Upper lobe of left lung (tissue), 6 donors: Measurements from ENCODE around the gene CFAP100. TPM values are rescaled to one million over a fixed set of nuclear protein-coding genes. Genes with fewer than 3 reads are reported as not detected.

Source experiments
- ATAC-seq, 2 donors: fragments of 200-7000 bp; cut with Tn5 transposase; one replicate each; pipeline ENCODE4 v1.9.1; 2022; ENCODE audit warnings: mild to moderate bottlenecking in 2 of 2, moderate library complexity in 2 of 2; ENCODE audit not compliant: low FRiP score in 2 of 2
- DNase-seq, 2 donors: peaks; one replicate each; pipeline ENCODE4 v3.0.0-alpha.2; 2019 to 2020
- H3K27ac ChIP-seq, 4 donors: fragments of 200-600 bp; sonication (generic); one replicate each; pipeline ENCODE4 v1.5.1; 2016 to 2019
- H3K27me3 ChIP-seq, 4 donors: fragments of 200-600 bp; sonication (generic); one replicate each; pipeline ENCODE4 v1.5.1; 2017 to 2019
- H3K36me3 ChIP-seq, 4 donors: fragments of 200-600 bp; sonication (generic); one replicate each; pipeline ENCODE4 v1.5.1; 2016 to 2019
- H3K4me1 ChIP-seq, 4 donors: fragments of 200-600 bp; sonication (generic); one replicate each; pipeline ENCODE4 v1.5.1; 2018 to 2019
- H3K4me3 ChIP-seq, 4 donors: fragments of 200-600 bp; sonication (generic); one replicate each; pipeline ENCODE4 v1.5.1; 2017 to 2019; ENCODE audit warnings: mild to moderate bottlenecking in 2 of 4, moderate library complexity in 1 of 4
- H3K9me3 ChIP-seq, 4 donors: fragments of 200-600 bp; sonication (generic); one replicate each; pipeline ENCODE4 v1.5.1; 2018 to 2019
- CTCF ChIP-seq, 6 experiments: fragments of 450-650 bp in 4 of 6; fragments of 200-600 bp in 2 of 6; sonication (generic) in 2 of 6; IDR thresholded peaks; one replicate each; pipeline ENCODE4 v1.5.1; 2016 to 2019; ENCODE audit warnings: antibody characterized with exemption in 6 of 6
- EP300 ChIP-seq, 4 donors: sonication (generic); formaldehyde crosslinking; IDR thresholded peaks; one replicate each; pipeline ENCODE4 v1.5.1; 2017; ENCODE audit warnings: antibody characterized with exemption in 4 of 4, control low read depth in 2 of 4
- POLR2A ChIP-seq, 4 donors: fragments of 450-650 bp; IDR thresholded peaks; one replicate each; pipeline ENCODE4 v1.5.1; 2016 to 2017; ENCODE audit warnings: antibody characterized with exemption in 4 of 4, mild to moderate bottlenecking in 2 of 4
- POLR2AphosphoS5 ChIP-seq, 2 donors: sonication (generic); formaldehyde crosslinking; IDR thresholded peaks; one replicate each; pipeline ENCODE4 v1.5.1; 2017; ENCODE audit warnings: antibody characterized with exemption in 2 of 2
- WGBS, 2 donors: methylation state at CpG; one replicate each; pipeline ENCODE4 v1.1.5; 2017 to 2018; 5-methylcytosine and 5-hydroxymethylcytosine counted together
- total RNA-seq, 6 donors: library from RNA; depleted of rRNA in 4 of 6; stranded (reverse); fragments of >200 nt in 4 of 6; gene quantifications; one replicate each; pipeline versions ENCODE4 v1.1.0 to v1.2.1, GENCODE V29; 2016 to 2021
- donor health status: DM: no; HTN: no; CAD: no; lungs with moderate emphysema.
- donor health status: DM: no; HTN: yes; CAD: no; lungs with severe emphysema.

Gene CFAP100
- total RNA-seq, 6 donors from 2014 or later: 0.09 to 57.9 (median 21.6) TPM

DNA sequence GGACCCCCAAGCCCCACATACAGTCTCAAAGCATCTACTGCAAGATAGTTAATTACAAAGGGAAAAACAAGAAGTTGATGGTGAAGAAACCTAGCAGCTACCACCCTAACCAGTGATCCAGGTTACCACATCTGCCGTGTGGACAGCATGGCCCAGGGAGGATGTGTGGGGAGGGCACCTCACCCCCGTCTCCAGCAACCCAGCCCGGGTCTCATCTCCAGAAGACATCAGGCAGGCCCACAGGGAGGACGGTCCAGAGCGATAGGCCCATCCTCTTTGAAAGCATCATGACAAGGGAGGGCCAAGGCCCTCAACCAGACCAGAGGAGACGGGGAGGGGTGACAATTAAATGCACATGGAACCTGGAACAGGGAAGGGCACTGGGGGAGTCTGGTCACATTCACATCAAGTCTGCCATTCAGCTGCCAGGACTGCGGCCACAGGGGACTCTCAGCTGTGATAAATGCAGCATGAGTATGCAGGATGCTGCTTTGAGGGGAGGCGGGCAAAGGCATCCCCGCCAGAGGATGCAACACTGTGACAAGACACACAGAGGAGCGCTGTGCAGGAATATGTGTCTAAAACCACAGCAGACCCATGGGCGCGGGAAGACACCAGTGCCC, 62.2 kb downstream of the CFAP100 start:
- TF ChIP-seq CTCF (IDR thresholded peaks at IDR 0.05) (no peak), POLR2AphosphoS5 (IDR thresholded peaks at IDR 0.05) (no peak), EP300 (IDR thresholded peaks at IDR 0.05) (no peak), POLR2A (IDR thresholded peaks at IDR 0.05) (no peak)
- no peak for ATAC-seq
- peak in 1 of 2 donors; percentile 9 for DNase-seq
- 86% methylated on average over 10 to 12 of the region's 12 CpGs for WGBS, 2 donors
- H3K4me3 ChIP-seq: no peak overlapping the region
- H3K9me3 ChIP-seq: no peaks in the 10 kb centered on the region
- H3K36me3 ChIP-seq: peaks cover 11 to 95% (median 61%) of the 10 kb centered on the region in 4 donors
- peaks cover 0 to 10% (median 0%) of the 10 kb centered on the region in 4 donors for H3K4me1 ChIP-seq
- H3K27me3 ChIP-seq: no peaks in the 10 kb centered on the region
- H3K27ac ChIP-seq: peak overlapping the region in 1 of 4 donors; percentile 40

- WGBS, 2 donors: 81 to 87% methylated on average over 7 of the region's 7 CpGs
- Histone ChIP-seq H3K27ac (no peak overlapping the region), H3K36me3 (peaks cover 33 to 99% (median 71%) of the 10 kb centered on the region in 4 donors), H3K9me3 (no peaks in the 10 kb centered on the region), H3K27me3 (no peaks in the 10 kb centered on the region), H3K4me1 (peaks cover 0 to 10% (median 0%) of the 10 kb centered on the region in 4 donors), H3K4me3 (no peak overlapping the region)
- no peak for DNase-seq
- ATAC-seq: no peak
- no peak for TF ChIP-seq CTCF (IDR thresholded peaks at IDR 0.05)
- TF ChIP-seq POLR2A (IDR thresholded peaks at IDR 0.05): no peak
- no peak for TF ChIP-seq POLR2AphosphoS5 (IDR thresholded peaks at IDR 0.05)
- TF ChIP-seq EP300 (IDR thresholded peaks at IDR 0.05): no peak
Observed at GRCh38 chr3:126459111-126459762, 64.5 kb downstream of the CFAP100 start.

GRCh38 chr3:126459763-126460127, 65.0 kb downstream of the CFAP100 start:
- no peak for ATAC-seq
- Histone ChIP-seq H3K36me3 (peaks cover 36 to 99% (median 76%) of the 10 kb centered on the region in 4 donors), H3K4me3 (no peak overlapping the region), H3K9me3 (no peaks in the 10 kb centered on the region), H3K27ac (no peak overlapping the region), H3K4me1 (peaks cover 0 to 12% (median under 1%) of the 10 kb centered on the region in 4 donors), H3K27me3 (no peaks in the 10 kb centered on the region)
- TF ChIP-seq POLR2A (IDR thresholded peaks at IDR 0.05): no peak
- no peak for TF ChIP-seq CTCF (IDR thresholded peaks at IDR 0.05)
- no peak for TF ChIP-seq EP300 (IDR thresholded peaks at IDR 0.05)
- no peak for TF ChIP-seq POLR2AphosphoS5 (IDR thresholded peaks at IDR 0.05)
- WGBS, 2 donors: 92 to 94% methylated on average over 9 of the region's 9 CpGs
- no peak for DNase-seq

DNA sequence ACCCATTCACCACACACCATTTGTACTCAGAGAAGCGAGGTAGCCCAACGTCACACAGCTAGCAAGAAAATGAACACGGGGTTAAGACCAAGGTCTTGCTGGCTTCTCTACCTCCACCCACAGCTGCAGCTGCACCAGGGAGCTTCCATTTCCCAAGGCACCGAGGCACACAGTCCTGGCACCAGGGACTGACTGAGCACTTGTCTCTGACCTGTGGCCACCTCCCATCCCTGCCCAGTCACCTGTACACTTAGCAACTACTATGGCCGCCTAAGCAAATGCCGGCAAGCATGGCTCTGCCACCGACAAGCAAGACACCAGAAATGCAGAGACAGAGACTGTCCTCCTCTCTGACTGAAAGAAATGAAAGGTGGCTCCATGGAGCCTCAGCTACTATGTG, 65.7 kb downstream of the CFAP100 start:
- Histone ChIP-seq H3K4me3 (no peak overlapping the region), H3K27me3 (no peaks in the 10 kb centered on the region), H3K36me3 (peaks cover 39 to 99% (median 80%) of the 10 kb centered on the region in 4 donors), H3K27ac (no peak overlapping the region), H3K9me3 (no peaks in the 10 kb centered on the region), H3K4me1 (peaks cover 0 to 12% (median 4%) of the 10 kb centered on the region in 4 donors)
- peak in 1 of 2 donors; percentile 12 for DNase-seq
- TF ChIP-seq POLR2AphosphoS5 (IDR thresholded peaks at IDR 0.05) (no peak), CTCF (IDR thresholded peaks at IDR 0.05) (no peak), EP300 (IDR thresholded peaks at IDR 0.05) (no peak), POLR2A (IDR thresholded peaks at IDR 0.05) (no peak)
- WGBS, 2 donors: 87 to 92% methylated on average over 6 to 7 of the region's 7 CpGs
- ATAC-seq: no peak
